Fibroblast of skin of left biceps (primary cell): Measurements from ENCODE around the gene PPIB.

Source experiments
- DNase-seq, 2 experiments: peaks; one replicate each; pipeline ENCODE4 v3.0.0-alpha.2; 2013; ENCODE audit warnings: low read depth in 2 of 2

Gene PPIB

GRCh38 chr15:64162869-64163658 is at the start of gene PPIB:
Gene PPIB, minus strand, starts transcription at chr15:64163022. Its CDS starts 36 bp downstream, at chr15:64162986.
- peak; percentile 95 to 96 for DNase-seq

- DNase-seq, result no peak
These were observed 48.9 kb upstream of the PPIB start for GRCh38 chr15:64211696-64212095.

- no peak for DNase-seq
These were observed 47.5 kb upstream of the PPIB start for GRCh38 chr15:64210371-64210770.

GRCh38 chr15:64209680-64210334 is 47.0 kb upstream of the PPIB start:
- DNase-seq, result no peak

- DNase-seq, result no peak
These were observed 42.4 kb upstream of the PPIB start for GRCh38 chr15:64205202-64205601.

GRCh38 chr15:64197425-64197824 is 34.6 kb upstream of the PPIB start:
- DNase-seq, result peak in 1 of 2 experiments; percentile 24

GRCh38 chr15:64193971-64194370 is 31.1 kb upstream of the PPIB start:
- no peak for DNase-seq

- no peak for DNase-seq
These were observed 29.4 kb upstream of the PPIB start for GRCh38 chr15:64191971-64192830.

- DNase-seq, result no peak
These were observed 24.8 kb upstream of the PPIB start for GRCh38 chr15:64187396-64188191.

- DNase-seq, result no peak
These were observed 22.5 kb upstream of the PPIB start for GRCh38 chr15:64185146-64185911.

- no peak for DNase-seq
These were observed 20.1 kb upstream of the PPIB start for GRCh38 chr15:64182859-64183370.

GRCh38 chr15:64180235-64180824 is 17.5 kb upstream of the PPIB start:
- DNase-seq, result no peak

GRCh38 chr15:64166102-64166890 is 3.5 kb upstream of the PPIB start:
- no peak for DNase-seq

GRCh38 chr15:64164436-64164835 is 1.6 kb upstream of the PPIB start:
- DNase-seq, result no peak

GRCh38 chr15:64163659-64164362 is 989 bp upstream of the PPIB start:
- DNase-seq, result no peak

- DNase-seq, result no peak
These were observed 349 bp downstream of the PPIB start for GRCh38 chr15:64162478-64162868.

- DNase-seq, result no peak
These were observed 939 bp downstream of the PPIB start for GRCh38 chr15:64161688-64162477.
